Lower leg skin (tissue), 4 donors: ENCODE measurements around the gene MYPOP. TPM values are rescaled to one million over a fixed set of nuclear protein-coding genes. Genes with fewer than 3 reads are reported as not detected.

Experiments
- DNase-seq, 2 donors: peaks; one replicate each; pipeline ENCODE4 v3.0.0-alpha.2; 2019; ENCODE audit warnings: low spot score in 2 of 2
- H3K4me3 ChIP-seq: fragments of 200-600 bp; sonication (generic); 2 replicates; pipeline ENCODE4 v1.5.1; 2017; ENCODE audit warnings: mild to moderate bottlenecking, low read depth; ENCODE audit not compliant: poor library complexity, severe bottlenecking
- POLR2A ChIP-seq, 2 donors: fragments of 450-650 bp; IDR thresholded peaks; one replicate each; pipeline ENCODE4 v1.6.1; 2016 to 2017; ENCODE audit warnings: antibody characterized with exemption in 2 of 2, mild to moderate bottlenecking in 1 of 2, moderate library complexity in 1 of 2
- WGBS, 2 donors: methylation state at CpG; one replicate each; pipeline ENCODE4 v1.1.5; 2018; 5-methylcytosine and 5-hydroxymethylcytosine counted together
- intact Hi-C: fragments of 100-400 bp; cut with DNase I; formaldehyde crosslinking; loops from one replicate; pipeline ENCODE4 v1.15.0; 2023; ENCODE audit warnings: low total_unique reads
- total RNA-seq, 4 donors: library from RNA; depleted of rRNA; stranded (reverse); fragments of >200 nt; gene quantifications; one replicate each; pipeline ENCODE4 v1.1.0, GENCODE V29; 2016
- TF ChIP-seq, protein P1 (sequence below), 3 donors: fragments of 450-650 bp; IDR thresholded peaks; one replicate each; pipeline ENCODE4 v1.5.1; 2016; ENCODE audit warnings: antibody characterized with exemption in 3 of 3, mild to moderate bottlenecking in 3 of 3, moderate library complexity in 2 of 3

The MYPOP gene, protein sequence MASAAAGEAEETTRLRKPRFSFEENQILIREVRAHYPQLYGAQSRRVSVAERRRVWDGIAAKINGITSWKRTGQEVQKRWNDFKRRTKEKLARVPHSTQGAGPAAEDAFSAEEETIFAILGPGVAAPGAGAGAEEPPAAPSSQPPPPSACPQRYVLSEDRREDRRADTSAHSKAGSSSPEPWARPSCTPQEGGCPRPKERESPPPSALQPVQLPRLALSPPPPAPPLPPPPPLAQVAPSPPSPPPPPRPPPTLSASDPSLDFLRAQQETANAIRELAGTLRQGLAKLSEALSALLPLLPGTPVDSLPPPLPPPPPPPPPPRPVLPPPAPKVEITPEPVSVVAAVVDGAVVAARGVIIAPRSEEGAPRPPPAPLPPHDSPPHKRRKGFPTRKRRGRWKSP
- total RNA-seq, result 1 to 10 TPM; 2.0 to 8.0 (median 7.2) TPM

GRCh38 chr19:45901912-45902650, at the start of gene MYPOP:
TSS of gene MYPOP (minus strand) at chr19:45902613. CDS start at chr19:45901773, 840 bp downstream.
- TF ChIP-seq, protein P1, sequence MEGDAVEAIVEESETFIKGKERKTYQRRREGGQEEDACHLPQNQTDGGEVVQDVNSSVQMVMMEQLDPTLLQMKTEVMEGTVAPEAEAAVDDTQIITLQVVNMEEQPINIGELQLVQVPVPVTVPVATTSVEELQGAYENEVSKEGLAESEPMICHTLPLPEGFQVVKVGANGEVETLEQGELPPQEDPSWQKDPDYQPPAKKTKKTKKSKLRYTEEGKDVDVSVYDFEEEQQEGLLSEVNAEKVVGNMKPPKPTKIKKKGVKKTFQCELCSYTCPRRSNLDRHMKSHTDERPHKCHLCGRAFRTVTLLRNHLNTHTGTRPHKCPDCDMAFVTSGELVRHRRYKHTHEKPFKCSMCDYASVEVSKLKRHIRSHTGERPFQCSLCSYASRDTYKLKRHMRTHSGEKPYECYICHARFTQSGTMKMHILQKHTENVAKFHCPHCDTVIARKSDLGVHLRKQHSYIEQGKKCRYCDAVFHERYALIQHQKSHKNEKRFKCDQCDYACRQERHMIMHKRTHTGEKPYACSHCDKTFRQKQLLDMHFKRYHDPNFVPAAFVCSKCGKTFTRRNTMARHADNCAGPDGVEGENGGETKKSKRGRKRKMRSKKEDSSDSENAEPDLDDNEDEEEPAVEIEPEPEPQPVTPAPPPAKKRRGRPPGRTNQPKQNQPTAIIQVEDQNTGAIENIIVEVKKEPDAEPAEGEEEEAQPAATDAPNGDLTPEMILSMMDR (IDR thresholded peaks at IDR 0.05), result no peak
- no peak for TF ChIP-seq POLR2A (IDR thresholded peaks at IDR 0.05)
- intact Hi-C loops, result no loop called here
- peak within 1 kb of the TSS; percentile 45 for H3K4me3 ChIP-seq
- WGBS, 2 donors, result 1% methylated on average over 42 to 45 of the region's 47 CpGs
- DNase-seq, result no peak

DNA sequence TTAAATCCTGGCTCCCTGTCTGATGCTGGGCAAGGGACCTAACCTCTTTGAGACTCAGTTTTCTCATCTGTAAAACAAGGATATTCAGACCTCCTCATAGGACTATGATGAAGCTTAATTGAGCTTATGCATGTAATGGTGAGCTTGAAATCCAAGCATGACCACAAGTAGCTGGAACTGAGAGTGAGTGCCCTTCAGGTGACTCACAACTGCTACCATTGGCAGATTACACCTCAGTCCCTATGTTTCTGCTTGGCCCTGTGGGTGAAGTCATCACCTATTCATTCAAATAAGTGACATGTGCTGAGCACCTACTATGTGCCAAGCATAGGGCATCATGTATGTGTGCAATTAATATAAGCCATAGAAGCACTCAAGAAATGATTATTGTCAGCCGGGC, 45.5 kb upstream of the MYPOP start:
- H3K4me3 ChIP-seq, result no peak overlapping the region
- no peak for DNase-seq
- TF ChIP-seq, protein P1 (IDR thresholded peaks at IDR 0.05), result no peak
- TF ChIP-seq POLR2A (IDR thresholded peaks at IDR 0.05), result no peak
- WGBS, 2 donors, result 100% methylated on average over 1 of the region's 1 CpG
- intact Hi-C loops, result no loop called here

DNA sequence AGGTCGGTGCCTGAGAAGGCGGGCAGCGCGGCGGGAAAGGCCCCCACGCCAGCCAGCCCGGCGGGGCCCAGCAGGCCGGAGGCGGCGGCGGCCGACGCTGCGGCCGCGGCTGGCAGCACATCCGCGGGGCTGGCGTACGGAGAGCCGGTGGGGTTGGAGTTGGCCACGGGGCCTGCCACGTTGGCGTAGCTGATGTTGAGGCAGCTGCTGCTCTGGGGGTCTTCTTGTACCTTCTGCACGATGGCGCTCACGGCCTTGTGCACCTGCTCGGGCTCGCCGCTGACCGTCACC, 38.0 kb upstream of the MYPOP start:
- no peak for DNase-seq
- intact Hi-C loops, result no loop called here
- no peak overlapping the region for H3K4me3 ChIP-seq
- TF ChIP-seq, protein P1 (IDR thresholded peaks at IDR 0.05), result no peak
- TF ChIP-seq POLR2A (IDR thresholded peaks at IDR 0.05), result no peak
- WGBS, 2 donors, result 76 to 81% methylated on average over 15 to 31 of the region's 32 CpGs

DNA sequence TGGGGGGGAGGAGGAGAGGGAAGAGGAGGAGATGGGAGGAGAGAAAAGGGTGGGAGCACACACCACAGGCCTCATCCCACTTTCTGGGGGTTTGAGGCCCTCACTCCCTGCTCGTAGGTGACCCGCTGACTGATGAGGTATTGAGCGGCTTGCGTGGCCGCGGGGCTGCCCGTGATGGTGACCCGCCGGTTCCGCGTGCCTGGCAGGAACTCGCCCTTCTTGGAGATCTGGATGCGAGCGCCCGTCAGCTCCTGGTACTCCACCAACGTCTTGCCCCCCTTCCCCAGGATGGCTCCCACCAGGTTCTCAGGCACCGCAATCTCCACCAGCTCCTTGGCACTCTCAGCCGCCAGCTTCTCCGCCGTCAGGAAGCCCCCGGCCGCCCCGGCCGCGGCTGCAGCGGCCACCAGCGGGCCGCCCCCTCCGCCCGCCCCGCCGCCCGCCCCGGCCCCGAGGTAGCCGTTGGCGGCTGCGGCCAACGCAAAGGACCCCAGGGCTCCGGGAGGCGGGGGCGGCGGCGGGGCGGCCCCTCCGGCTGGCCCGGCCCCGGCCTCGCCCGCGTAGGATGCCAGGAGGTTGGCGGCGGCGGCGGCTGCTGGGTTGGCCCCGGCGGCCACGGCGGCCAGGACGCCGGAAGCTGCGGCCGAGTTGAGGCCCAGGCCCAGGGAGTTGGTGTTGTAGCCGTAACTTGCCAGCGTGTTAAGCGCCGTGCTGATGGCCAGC, 37.5 kb upstream of the MYPOP start:
- WGBS, 2 donors, result 46 to 56% methylated on average over 38 to 40 of the region's 67 CpGs
- DNase-seq, result no peak
- intact Hi-C loops, result no loop called here
- no peak for TF ChIP-seq POLR2A (IDR thresholded peaks at IDR 0.05)
- TF ChIP-seq, protein P1 (IDR thresholded peaks at IDR 0.05), result no peak
- no peak overlapping the region for H3K4me3 ChIP-seq

DNA sequence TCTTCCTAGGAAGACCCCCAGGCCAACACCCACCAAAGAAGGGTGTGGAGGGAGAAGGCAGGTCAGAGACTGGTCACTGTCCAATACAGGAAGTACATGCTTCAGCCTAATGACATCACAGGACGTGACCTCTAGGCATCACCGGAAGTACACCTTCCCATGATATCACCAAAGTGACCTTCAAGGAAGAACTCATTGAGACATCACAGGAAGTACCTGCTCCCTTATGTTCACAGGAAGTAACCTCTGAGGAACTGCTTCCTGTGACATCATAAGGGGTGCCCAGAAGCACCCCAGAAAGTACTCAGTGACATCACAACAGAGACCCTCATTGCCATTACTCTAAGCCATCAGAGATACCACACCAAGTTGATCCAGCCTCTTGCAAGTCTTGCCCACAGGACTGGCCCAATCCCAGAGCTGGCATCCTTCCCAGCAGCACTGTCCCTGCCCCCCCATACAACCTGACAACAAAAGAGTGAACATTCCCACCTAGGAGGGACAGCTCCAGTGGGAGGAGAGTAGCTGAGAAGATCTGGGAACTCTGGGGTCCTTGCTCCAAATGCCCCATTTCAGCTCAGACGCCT, 36.4 kb upstream of the MYPOP start:
- TF ChIP-seq POLR2A (IDR thresholded peaks at IDR 0.05), result no peak
- TF ChIP-seq, protein P1 (IDR thresholded peaks at IDR 0.05), result no peak
- 86 to 90% methylated on average over 3 of the region's 3 CpGs for WGBS, 2 donors
- DNase-seq, result no peak
- H3K4me3 ChIP-seq, result no peak overlapping the region
- intact Hi-C loops, result no loop called here
